OCI-LY7 (cell line): Measurements from ENCODE around the gene ABCB11.

Source experiments
- EZH2phosphoT487 ChIP-seq: fragments of 200-600 bp; sonication (generic); IDR thresholded peaks from 2 replicates; pipeline ENCODE4 v1.6.1; 2018; ENCODE audit warnings: low read depth, borderline replicate concordance, mild to moderate bottlenecking, mixed run types, antibody characterized with exemption, low read length, moderate library complexity, mixed read lengths
- TF ChIP-seq, protein P1 (sequence below): fragments of 200-600 bp; sonication (generic); conservative IDR thresholded peaks from 2 replicates; pipeline ENCODE4 v1.5.1; 2014; ENCODE audit warnings: mild to moderate bottlenecking, antibody characterized with exemption, low read length, moderate library complexity, mixed read lengths

DNA sequence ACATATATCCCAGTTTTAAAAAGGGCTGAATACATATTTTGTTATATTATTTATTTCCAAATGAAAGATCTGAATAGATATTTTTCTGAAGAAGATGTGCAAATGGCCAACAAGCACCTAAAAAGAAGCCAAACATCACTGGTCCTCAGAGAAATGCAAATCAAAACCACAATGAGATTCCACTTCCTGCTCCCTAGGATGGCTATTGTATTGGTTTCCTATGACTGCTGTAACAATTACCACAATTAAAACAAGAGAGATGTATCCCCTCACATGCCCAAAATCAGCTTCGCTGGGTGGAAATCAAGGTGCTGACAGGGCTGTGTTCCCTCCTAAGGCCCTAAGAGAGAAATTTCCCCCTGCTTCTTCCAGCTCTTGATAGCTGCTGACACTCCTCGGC lies 23.2 kb downstream of the ABCB11 start:
- TF ChIP-seq, protein P1, sequence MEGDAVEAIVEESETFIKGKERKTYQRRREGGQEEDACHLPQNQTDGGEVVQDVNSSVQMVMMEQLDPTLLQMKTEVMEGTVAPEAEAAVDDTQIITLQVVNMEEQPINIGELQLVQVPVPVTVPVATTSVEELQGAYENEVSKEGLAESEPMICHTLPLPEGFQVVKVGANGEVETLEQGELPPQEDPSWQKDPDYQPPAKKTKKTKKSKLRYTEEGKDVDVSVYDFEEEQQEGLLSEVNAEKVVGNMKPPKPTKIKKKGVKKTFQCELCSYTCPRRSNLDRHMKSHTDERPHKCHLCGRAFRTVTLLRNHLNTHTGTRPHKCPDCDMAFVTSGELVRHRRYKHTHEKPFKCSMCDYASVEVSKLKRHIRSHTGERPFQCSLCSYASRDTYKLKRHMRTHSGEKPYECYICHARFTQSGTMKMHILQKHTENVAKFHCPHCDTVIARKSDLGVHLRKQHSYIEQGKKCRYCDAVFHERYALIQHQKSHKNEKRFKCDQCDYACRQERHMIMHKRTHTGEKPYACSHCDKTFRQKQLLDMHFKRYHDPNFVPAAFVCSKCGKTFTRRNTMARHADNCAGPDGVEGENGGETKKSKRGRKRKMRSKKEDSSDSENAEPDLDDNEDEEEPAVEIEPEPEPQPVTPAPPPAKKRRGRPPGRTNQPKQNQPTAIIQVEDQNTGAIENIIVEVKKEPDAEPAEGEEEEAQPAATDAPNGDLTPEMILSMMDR = no peak
- no peak for TF ChIP-seq EZH2phosphoT487
